Stimulated activated CD4-positive, alpha-beta T cell treated with anti-CD3 and anti-CD28 coated beads, TNF-alpha, amount 100 ng/mL, for 48 hours (primary cell): ENCODE data around the gene ENPP6.
"Not testable (repeated sequence)": the region's sequence is repeated elsewhere in the genome, so short reads cannot be mapped to it uniquely, and the experiment has no call there.

ENCODE experiments used
- DNase-seq, 3 donors: peaks; one replicate each; pipeline ENCODE4 v3.0.0-alpha.2; 2020; ENCODE audit warnings: low read depth in 3 of 3

Gene ENPP6

DNA sequence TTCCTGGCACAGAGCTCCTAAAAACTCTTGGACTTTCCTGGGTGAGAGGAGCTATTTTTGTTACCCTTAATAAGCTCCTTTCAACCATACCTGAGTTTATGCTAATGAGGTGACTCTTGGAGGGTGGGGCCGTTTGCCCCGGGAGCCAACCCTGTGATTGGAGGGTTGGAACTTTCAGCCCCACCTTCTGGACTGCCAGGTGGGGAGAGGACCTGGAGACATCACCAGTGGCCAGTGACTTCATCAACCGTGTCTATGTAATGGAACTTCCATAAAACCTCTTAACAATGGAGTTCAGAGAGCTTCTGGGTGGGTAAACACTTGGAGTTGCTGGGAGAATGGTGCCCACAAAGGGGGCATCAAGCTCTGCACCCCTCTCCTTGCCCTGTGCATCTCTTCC is 17.9 kb upstream of the ENPP6 start:
- no peak for DNase-seq

- no peak for DNase-seq
Measured at GRCh38 chr4:184234155-184234554, 16.5 kb upstream of the ENPP6 start.

DNA sequence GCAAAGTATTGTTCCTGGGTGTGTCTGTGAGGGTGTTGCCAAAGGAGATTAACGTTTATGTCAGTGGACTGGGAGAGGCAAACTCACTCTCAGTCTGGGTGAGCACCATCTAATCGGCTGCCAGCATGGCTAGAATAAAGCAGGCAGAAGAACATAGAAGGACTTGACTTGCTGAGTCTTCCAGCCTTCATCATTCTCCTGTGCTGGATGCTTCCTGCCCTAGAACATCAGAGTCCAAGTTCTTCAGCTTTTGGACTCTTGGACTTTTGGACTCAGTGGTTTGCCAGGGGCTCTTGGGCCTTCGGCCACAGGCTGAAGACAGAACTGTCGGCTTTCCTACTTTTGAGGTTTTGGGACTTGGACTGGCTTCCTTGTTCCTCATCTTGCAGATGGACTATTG is 15.3 kb upstream of the ENPP6 start:
- no peak for DNase-seq

- DNase-seq: no peak
Measured at GRCh38 chr4:184232202-184232601, 14.5 kb upstream of the ENPP6 start.

DNA sequence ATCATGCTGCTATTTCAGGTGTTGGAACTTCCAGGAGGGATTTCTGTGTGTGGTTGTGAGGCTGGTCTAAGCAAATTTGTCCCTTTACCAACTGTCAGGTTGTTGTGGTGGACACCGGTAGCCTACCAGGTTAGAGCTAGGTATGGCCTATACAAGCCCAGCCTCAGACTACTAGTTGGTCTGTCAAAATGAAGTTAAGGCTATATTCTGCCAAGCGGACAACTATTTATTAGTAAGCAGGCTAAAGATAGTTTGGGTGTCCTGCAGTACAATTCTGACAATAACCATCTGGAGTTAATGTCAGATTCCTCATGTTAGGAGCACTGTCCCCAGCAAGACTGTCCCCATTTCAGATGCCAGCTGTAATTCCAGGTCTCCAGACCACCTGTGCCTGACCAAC is 13.9 kb upstream of the ENPP6 start:
- DNase-seq: no peak

- no peak for DNase-seq
Measured at GRCh38 chr4:184228056-184228705, 10.5 kb upstream of the ENPP6 start.

GRCh38 chr4:184216515-184216914 is 1.2 kb downstream of the ENPP6 start:
- no peak for DNase-seq

DNA sequence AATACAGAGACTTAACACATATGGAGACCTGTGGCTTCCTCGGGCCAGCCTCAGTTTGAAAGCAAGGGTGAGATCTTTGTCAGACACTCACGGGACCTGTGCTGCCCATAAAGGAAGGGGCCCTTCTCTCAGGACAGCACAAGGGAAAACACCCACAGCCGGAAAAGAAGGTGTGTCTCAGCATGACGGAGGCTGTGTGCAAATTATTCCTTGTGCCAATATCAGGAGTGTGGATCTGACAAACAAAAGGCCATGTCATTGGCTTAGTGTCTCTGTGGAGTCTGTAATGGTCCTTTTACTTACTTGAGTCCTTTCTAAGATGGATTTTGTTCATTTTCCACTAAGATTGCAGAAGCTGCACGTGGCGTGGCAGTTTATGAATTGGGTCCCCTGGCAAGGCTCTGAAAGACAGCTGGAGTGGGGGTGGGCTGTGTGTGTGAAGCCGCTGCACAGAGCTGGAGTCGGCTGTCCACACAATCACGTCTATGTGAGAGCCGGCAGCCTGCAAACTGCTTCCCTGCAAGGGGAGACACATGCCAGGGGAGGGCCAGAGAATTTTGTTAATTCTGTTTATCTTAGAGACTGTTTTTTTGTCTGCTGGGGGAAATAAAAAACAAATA is 1.9 kb downstream of the ENPP6 start:
- DNase-seq: no peak

DNA sequence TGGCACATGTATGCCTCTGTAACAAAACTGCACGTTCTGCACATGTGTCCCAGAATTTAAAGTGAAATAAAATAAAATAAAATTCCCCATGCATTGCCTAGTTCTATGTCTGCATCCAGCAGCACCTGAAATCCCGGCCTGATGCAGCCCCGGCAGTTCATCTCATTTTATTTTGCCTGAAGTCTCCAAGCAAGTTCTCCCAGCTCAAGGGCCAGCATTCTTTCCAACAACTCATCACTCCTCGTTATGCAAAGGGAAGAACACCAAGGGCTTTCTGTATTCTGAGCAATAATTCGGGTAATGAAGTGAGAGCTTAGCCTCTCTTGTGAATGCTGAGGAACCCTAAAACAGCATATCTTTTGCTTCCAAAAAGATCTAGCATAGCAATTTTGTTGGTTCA is 2.7 kb downstream of the ENPP6 start:
- no peak for DNase-seq

- not testable (repeated sequence) for DNase-seq
Measured at GRCh38 chr4:184207734-184208607, 9.7 kb downstream of the ENPP6 start.

DNA sequence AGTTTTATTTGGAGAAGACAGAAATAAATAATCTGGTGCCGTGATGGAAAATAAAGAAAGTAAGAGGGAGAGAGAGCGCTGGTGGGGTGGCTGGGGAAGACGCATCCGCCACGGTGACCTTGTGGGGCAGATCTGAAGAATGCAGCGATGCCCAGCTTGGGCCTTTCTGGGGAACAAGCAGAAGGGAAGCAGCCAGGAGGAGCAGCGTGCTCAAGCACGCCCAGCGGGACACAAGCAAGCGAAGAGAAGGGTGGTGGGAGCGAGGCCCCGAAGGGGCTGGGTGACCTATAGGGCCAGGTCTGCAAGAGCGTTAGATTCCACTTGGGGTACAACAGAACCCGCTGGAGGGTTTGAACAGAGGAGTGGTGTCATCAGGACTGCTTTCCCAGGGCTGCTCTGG is 12.4 kb downstream of the ENPP6 start:
- no peak for DNase-seq

DNA sequence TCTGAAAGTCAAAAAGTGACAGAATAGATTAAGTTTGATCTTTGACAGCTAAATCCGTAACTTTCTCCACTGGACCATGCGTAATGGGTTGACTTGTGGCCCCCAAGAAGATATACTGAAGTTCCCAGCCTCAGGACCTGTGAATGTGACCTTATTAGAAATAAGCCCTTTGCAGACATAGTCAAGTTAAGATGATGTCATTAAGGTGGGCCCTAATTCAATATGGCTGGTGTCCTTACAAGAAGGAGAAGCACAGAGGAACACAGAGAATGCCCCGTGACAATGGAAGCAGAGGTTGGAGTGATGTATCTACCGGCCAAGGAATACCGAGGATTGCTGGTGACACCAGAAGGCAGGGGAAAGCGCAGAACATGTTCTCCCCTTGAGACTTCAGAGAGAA is 14.4 kb downstream of the ENPP6 start:
- no peak for DNase-seq

- no peak for DNase-seq
Measured at GRCh38 chr4:184201179-184201578, 16.5 kb downstream of the ENPP6 start.

GRCh38 chr4:184200296-184200695 is 17.4 kb downstream of the ENPP6 start:
- DNase-seq: no peak

DNA sequence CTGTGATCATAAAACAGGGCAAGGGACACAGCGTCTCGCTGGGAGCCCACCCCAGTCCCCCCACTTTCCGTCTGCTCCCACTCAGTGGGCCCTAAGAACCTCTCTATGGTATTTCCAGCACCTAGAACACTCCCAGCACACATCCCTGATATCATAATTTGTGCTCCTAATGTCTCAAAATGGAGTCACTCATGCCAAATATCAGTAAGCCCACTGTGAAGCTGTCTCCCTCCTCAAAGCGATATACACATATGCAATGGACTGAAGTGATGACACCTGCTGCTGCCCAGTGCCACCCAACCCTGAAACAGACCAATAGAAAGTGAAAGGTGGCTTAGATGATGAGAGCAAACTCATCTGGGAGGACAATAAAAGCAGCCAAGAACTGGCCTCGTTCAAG is 17.9 kb downstream of the ENPP6 start:
- no peak for DNase-seq

GRCh38 chr4:184198190-184198589 is 19.5 kb downstream of the ENPP6 start:
- no peak for DNase-seq

DNA sequence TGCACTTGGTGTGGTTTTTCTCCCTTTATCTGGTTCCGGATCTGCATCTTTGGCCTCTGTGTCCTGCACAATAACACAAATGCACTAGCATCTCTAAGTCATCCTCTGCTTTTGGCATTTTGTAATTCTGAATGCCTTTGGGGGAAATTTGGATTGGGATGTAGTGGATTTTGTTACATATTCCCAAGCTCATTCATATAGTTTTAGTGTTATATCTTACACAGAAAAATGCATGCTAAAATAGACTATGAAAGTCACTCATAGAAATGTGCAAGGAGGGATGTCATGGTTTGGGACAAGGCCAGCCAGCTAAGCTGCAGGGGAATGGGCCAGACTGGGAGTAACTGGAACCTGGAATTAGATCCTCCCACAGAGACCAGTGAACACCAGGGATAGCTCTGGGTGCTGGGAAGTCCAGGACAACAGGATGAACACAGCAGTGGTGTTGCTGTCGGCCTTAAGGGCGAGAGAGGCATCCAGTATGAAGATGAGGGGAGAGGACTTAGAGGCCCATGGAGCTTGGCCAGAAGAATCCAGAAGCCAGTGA is 20.1 kb downstream of the ENPP6 start:
- no peak for DNase-seq

DNA sequence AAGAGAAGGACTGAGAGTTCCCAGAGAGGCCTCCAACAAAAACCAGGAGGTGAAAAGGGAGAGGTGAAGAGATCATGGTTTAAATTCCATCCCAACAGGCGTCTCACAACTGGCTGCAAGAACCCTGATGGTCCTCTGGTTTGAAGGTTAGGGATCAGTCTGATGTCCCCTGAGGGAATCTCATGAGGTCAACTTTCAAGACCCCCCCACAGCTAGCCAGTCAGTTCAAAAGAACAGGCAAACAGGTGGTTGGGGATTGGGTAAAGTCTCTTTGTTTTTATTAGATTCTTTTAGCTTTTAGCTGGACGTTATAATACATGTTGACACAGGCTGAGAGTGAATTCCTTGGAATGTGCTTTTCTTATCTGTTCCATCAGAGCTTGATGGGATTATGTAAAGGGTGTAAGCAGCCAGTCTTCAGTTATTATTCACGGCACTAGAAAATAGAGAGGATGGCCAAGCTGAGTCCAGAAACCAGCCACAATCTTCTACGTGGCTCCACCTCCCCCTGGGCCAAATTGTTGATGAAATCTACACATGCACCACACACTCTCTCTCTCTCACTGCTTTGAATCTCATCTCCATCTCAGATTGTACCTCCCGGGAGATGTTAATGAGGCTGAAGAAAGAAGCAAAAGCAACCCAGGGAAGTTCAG is 20.8 kb downstream of the ENPP6 start:
- no peak for DNase-seq

- DNase-seq: no peak
Measured at GRCh38 chr4:184193556-184194525, 23.8 kb downstream of the ENPP6 start.

GRCh38 chr4:184192933-184193332 is 24.7 kb downstream of the ENPP6 start:
- DNase-seq: no peak

DNA sequence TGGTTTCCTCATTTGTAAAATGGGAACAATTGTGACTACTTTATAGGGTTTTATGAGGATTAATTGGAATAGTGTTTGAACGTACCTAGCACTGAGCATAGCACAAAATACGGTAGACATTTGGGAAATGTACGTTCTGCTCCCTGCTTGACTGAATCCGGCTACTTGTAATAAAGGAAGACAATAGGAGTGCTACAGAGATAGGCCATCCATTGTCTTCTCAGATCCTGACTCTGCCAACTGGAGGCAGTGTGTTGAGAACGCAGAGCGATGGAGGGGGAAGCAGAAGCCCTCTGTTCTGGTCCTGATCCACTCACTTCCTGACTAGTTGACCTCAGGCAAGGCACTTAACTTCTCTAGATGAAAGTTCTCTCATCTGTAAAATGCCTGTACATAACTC is 26.4 kb downstream of the ENPP6 start:
- DNase-seq: no peak
